ENCODE data around the gene SLC2A6. TPM values are rescaled to one million over a fixed set of nuclear protein-coding genes. Genes with fewer than 3 reads are reported as not detected.

Gene SLC2A6
- total RNA-seq, 5 donors from 2014 or later (not counting 1 experiment from before 2014, with no cell fraction given), result 3.6 to 6.1 (median 4.9) TPM

DNA sequence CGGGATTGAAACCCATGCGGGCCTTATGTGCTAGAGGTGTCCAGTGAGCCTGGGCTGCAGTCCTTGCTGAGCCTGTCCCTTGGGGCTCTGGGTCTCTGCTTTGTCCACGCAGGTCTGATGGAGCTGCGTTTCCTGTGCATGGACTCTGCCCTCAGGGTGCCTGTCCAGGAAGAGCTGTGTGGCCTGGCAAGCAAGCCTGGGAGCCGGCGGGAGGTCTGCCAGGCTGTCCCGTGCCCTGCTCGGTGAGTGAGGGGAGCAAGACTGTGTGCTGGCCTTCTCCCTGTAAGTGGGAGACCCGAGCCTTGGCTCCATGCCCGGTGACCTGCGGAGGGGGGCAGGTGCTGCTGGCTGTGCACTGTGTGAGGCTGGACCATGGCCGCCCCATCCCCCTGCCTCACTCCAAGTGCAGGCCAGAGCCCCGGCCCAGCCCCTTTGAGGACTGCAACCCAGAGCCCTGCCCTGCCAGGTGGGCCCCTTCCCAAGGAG, 30.4 kb downstream of the SLC2A6 start:
- Histone ChIP-seq H3K9me3 (no peaks in the 10 kb centered on the region), H3K27me3 (replicated peaks in 1 of 2; ENCODE audit: control insufficient read depth in 2 of 2, extremely low read depth in 1 of 2, insufficient read depth in 2 of 2, low read length in 1 of 2) (peaks cover 0 to 37% of the 10 kb centered on the region in 2 experiments), H3K27ac (ENCODE audit: low read length) (no peak overlapping the region), H3K4me3 (ENCODE audit: control insufficient read depth in 1 of 2, extremely low read depth in 1 of 2, low read length in 1 of 2) (no peak overlapping the region), H3K4me1 (ENCODE audit: control insufficient read depth in 1 of 2, extremely low read depth in 1 of 2, insufficient read depth in 2 of 2, low read length in 2 of 2) (no peaks in the 10 kb centered on the region), H3K36me3 (ENCODE audit: control insufficient read depth in 2 of 2, extremely low read depth in 1 of 2, insufficient read depth in 1 of 2, low read length in 1 of 2) (no peaks in the 10 kb centered on the region)
- no peak overlapping the region for H3K27ac Mint-ChIP-seq
- ChIA-PET CTCF (no interaction called here), POLR2A (no interaction called here)
- DNase-seq (no peak), ATAC-seq (replicated peaks in 1 of 4) (no peak)
- WGBS (ENCODE audit: insufficient coverage), result 87% methylated on average over 13 of the region's 13 CpGs
- H3K36me3 Mint-ChIP-seq, result no peaks in the 10 kb centered on the region
- H3K4me3 Mint-ChIP-seq, result no peak overlapping the region
- no peaks in the 10 kb centered on the region for H3K9me3 Mint-ChIP-seq
- no peaks in the 10 kb centered on the region for H3K4me1 Mint-ChIP-seq
- H3K27me3 Mint-ChIP-seq, result peaks cover 3 to 4% of the 10 kb centered on the region in 2 donors

DNA sequence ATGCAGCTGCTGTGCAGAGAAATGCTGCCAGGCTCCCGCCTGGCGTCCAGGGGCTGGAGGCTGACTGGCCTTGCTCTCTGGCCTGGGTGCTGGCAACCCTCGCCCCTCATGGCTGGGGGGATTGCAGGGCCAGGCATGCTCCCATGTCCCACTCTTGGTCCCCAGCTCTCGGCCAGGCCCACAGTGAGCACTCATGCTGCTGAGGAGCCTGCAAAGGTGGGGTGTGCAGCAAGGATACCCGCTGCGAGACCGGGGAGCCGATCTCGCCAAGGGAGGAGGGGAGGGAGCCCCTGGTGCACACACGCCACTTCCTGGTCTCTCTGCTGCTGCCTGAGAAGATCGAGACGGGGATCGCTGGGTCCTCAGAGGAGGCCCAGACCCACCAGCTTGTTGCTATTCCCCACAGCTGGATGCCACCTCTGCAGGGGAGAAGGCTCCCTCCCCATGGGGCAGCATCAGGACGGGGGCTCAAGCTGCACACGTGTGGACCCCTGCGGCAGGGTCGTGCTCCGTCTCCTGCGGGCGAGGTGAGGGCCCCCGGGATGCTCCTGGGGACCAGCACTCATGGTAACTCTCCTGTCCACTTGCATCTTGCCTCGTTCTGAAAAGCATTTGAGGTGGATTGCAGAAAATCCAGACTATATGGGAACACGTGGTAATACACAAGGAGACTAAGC, 33.5 kb downstream of the SLC2A6 start:
- no peak overlapping the region for H3K27ac ChIP-seq (ENCODE audit: low read length)
- POLR2A ChIA-PET, result no interaction called here
- Mint-ChIP-seq H3K4me1 (no peaks in the 10 kb centered on the region), H3K27ac (no peak overlapping the region), H3K27me3 (peaks cover 3 to 4% of the 10 kb centered on the region in 2 donors), H3K36me3 (no peaks in the 10 kb centered on the region), H3K4me3 (no peak overlapping the region), H3K9me3 (no peaks in the 10 kb centered on the region)
- no peak overlapping the region for H3K4me3 ChIP-seq (ENCODE audit: control insufficient read depth in 1 of 2, extremely low read depth in 1 of 2, low read length in 1 of 2)
- 82% methylated on average over 22 of the region's 23 CpGs for WGBS (ENCODE audit: insufficient coverage)
- H3K4me1 ChIP-seq (ENCODE audit: control insufficient read depth in 1 of 2, extremely low read depth in 1 of 2, insufficient read depth in 2 of 2, low read length in 2 of 2), result no peaks in the 10 kb centered on the region
- no peak for ATAC-seq (replicated peaks in 1 of 4)
- peaks cover 0 to 36% of the 10 kb centered on the region in 2 experiments for H3K27me3 ChIP-seq (replicated peaks in 1 of 2; ENCODE audit: control insufficient read depth in 2 of 2, extremely low read depth in 1 of 2, insufficient read depth in 2 of 2, low read length in 1 of 2)
- DNase-seq, result no peak
- H3K36me3 ChIP-seq (ENCODE audit: control insufficient read depth in 2 of 2, extremely low read depth in 1 of 2, insufficient read depth in 1 of 2, low read length in 1 of 2), result no peaks in the 10 kb centered on the region
- no peaks in the 10 kb centered on the region for H3K9me3 ChIP-seq
- CTCF ChIA-PET, result no interaction called here

DNA sequence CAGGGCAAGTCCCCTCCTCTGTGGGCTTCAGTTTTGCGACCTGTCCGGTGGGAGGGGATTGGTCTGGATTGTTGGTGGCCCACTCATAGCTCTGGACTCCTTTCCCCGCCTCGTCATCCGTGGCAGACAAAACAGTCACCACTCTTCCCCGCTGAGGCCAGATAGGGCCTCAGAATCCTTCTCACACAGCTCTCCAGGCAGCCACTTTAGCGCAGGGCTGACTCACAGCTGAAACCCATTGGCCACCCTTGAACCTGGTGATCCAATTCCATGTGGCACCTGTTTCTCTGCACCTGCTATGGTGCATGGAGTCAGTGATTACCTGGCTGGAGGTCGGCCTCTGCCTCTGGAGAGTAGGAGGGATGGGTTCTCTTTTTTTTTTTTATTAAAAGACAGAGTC, 34.9 kb downstream of the SLC2A6 start:
- H3K9me3 ChIP-seq, result no peaks in the 10 kb centered on the region
- no peak overlapping the region for H3K27ac ChIP-seq (ENCODE audit: low read length)
- POLR2A ChIA-PET, result no interaction called here
- Mint-ChIP-seq H3K27me3 (peaks cover 3 to 4% of the 10 kb centered on the region in 2 donors), H3K4me3 (no peak overlapping the region), H3K9me3 (no peaks in the 10 kb centered on the region), H3K36me3 (no peaks in the 10 kb centered on the region), H3K27ac (no peak overlapping the region), H3K4me1 (no peaks in the 10 kb centered on the region)
- no peak for ATAC-seq (replicated peaks in 1 of 4)
- no peaks in the 10 kb centered on the region for H3K4me1 ChIP-seq (ENCODE audit: control insufficient read depth in 1 of 2, extremely low read depth in 1 of 2, insufficient read depth in 2 of 2, low read length in 2 of 2)
- H3K27me3 ChIP-seq (replicated peaks in 1 of 2; ENCODE audit: control insufficient read depth in 2 of 2, extremely low read depth in 1 of 2, insufficient read depth in 2 of 2, low read length in 1 of 2), result peaks cover 0 to 31% of the 10 kb centered on the region in 2 experiments
- no peak for DNase-seq
- WGBS (ENCODE audit: insufficient coverage), result 63% methylated on average over 4 of the region's 8 CpGs
- no peak overlapping the region for H3K4me3 ChIP-seq (ENCODE audit: control insufficient read depth in 1 of 2, extremely low read depth in 1 of 2, low read length in 1 of 2)
- no peaks in the 10 kb centered on the region for H3K36me3 ChIP-seq (ENCODE audit: control insufficient read depth in 2 of 2, extremely low read depth in 1 of 2, insufficient read depth in 1 of 2, low read length in 1 of 2)
- CTCF ChIA-PET, result no interaction called here

DNA sequence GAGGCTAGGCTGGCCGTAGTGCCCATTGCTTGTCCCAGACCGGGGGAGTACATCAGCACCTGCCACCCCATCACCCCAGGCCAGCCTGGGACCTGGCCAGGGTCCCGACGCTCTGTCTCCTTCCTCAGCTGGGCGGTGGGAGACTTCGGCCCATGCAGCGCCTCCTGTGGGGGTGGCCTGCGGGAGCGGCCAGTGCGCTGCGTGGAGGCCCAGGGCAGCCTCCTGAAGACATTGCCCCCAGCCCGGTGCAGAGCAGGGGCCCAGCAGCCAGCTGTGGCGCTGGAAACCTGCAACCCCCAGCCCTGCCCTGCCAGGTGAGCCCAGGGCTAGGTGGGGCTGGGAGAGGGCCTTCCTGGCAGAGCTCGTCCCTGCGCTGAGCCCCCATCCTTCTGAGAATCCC, 35.7 kb downstream of the SLC2A6 start:
- ATAC-seq (replicated peaks in 1 of 4) (no peak), DNase-seq (no peak)
- Mint-ChIP-seq H3K27ac (no peak overlapping the region), H3K4me3 (no peak overlapping the region), H3K9me3 (no peaks in the 10 kb centered on the region), H3K27me3 (peaks cover 3 to 4% of the 10 kb centered on the region in 2 donors), H3K4me1 (no peaks in the 10 kb centered on the region), H3K36me3 (no peaks in the 10 kb centered on the region)
- ChIA-PET POLR2A (no interaction called here), CTCF (interaction anchor here in 1 of 2 donors (0.6 kb wide), 1 partner anchor 224 kb away, joined by 9 read pairs; no protein-coding TSS in a partner anchor)
- Histone ChIP-seq H3K4me3 (ENCODE audit: control insufficient read depth in 1 of 2, extremely low read depth in 1 of 2, low read length in 1 of 2) (no peak overlapping the region), H3K36me3 (ENCODE audit: control insufficient read depth in 2 of 2, extremely low read depth in 1 of 2, insufficient read depth in 1 of 2, low read length in 1 of 2) (no peaks in the 10 kb centered on the region), H3K27me3 (replicated peaks in 1 of 2; ENCODE audit: control insufficient read depth in 2 of 2, extremely low read depth in 1 of 2, insufficient read depth in 2 of 2, low read length in 1 of 2) (peaks cover 0 to 27% of the 10 kb centered on the region in 2 experiments), H3K9me3 (no peaks in the 10 kb centered on the region), H3K27ac (ENCODE audit: low read length) (no peak overlapping the region), H3K4me1 (ENCODE audit: control insufficient read depth in 1 of 2, extremely low read depth in 1 of 2, insufficient read depth in 2 of 2, low read length in 2 of 2) (no peaks in the 10 kb centered on the region)
- WGBS (ENCODE audit: insufficient coverage), result 87% methylated on average over 13 of the region's 15 CpGs

DNA sequence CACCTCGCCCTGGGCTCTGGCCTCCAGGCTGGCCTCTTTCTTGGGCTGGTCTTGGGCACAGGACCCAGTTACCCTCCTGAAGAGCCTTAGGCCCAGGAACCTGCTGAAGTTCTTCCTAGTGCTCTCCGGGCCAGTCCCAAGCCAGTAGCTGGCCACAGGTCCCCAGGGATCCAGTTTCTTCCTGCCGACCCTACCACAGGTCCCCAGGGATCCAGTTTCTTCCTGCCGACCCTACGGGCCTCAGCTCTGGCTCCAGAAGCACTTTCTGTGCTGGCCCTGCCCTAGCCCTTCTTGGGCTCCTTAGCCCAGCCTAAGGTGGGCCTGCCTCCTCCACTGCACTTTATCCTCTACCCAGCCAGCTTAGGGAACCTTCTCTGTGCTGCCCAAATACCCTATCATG, 37.3 kb downstream of the SLC2A6 start:
- Histone ChIP-seq H3K4me3 (ENCODE audit: control insufficient read depth in 1 of 2, extremely low read depth in 1 of 2, low read length in 1 of 2) (no peak overlapping the region), H3K27ac (ENCODE audit: low read length) (no peak overlapping the region), H3K36me3 (ENCODE audit: control insufficient read depth in 2 of 2, extremely low read depth in 1 of 2, insufficient read depth in 1 of 2, low read length in 1 of 2) (no peaks in the 10 kb centered on the region), H3K27me3 (replicated peaks in 1 of 2; ENCODE audit: control insufficient read depth in 2 of 2, extremely low read depth in 1 of 2, insufficient read depth in 2 of 2, low read length in 1 of 2) (peaks cover 0 to 28% of the 10 kb centered on the region in 2 experiments), H3K4me1 (ENCODE audit: control insufficient read depth in 1 of 2, extremely low read depth in 1 of 2, insufficient read depth in 2 of 2, low read length in 2 of 2) (no peaks in the 10 kb centered on the region), H3K9me3 (no peaks in the 10 kb centered on the region)
- no peak for DNase-seq
- 79% methylated on average over 5 of the region's 5 CpGs for WGBS (ENCODE audit: insufficient coverage)
- Mint-ChIP-seq H3K27ac (no peak overlapping the region), H3K4me3 (no peak overlapping the region), H3K27me3 (peaks cover 3 to 4% of the 10 kb centered on the region in 2 donors), H3K9me3 (no peaks in the 10 kb centered on the region), H3K36me3 (no peaks in the 10 kb centered on the region), H3K4me1 (no peaks in the 10 kb centered on the region)
- ChIA-PET POLR2A (no interaction called here), CTCF (no interaction called here)
- ATAC-seq (replicated peaks in 1 of 4), result no peak

DNA sequence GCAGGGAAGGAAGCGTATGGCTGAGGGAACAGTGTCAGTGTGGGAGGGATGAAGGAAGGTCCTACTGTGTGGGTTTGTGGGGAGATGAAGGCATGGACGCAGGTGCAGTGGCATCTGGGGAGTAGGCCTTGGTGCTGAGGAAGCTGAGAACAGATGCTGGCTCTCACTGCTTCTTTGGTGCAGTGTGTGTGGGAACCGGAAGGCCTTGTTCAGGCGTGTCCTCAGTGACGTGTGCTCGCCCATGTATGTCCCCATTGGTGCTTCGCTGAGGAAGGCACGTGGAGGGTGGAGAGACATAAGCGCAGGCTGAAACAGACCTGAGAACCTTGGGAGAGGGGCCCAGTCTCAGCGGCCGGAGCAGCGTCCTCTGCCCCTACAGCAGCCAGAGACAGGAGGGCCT, 38.0 kb downstream of the SLC2A6 start:
- peak in 1 of 35 experiments; percentile 27 for DNase-seq
- Mint-ChIP-seq H3K27ac (no peak overlapping the region), H3K4me1 (no peaks in the 10 kb centered on the region), H3K36me3 (no peaks in the 10 kb centered on the region), H3K9me3 (no peaks in the 10 kb centered on the region), H3K27me3 (no peaks in the 10 kb centered on the region), H3K4me3 (no peak overlapping the region)
- Histone ChIP-seq H3K4me3 (ENCODE audit: control insufficient read depth in 1 of 2, extremely low read depth in 1 of 2, low read length in 1 of 2) (no peak overlapping the region), H3K27ac (ENCODE audit: low read length) (no peak overlapping the region), H3K4me1 (ENCODE audit: control insufficient read depth in 1 of 2, extremely low read depth in 1 of 2, insufficient read depth in 2 of 2, low read length in 2 of 2) (no peaks in the 10 kb centered on the region), H3K9me3 (no peaks in the 10 kb centered on the region), H3K36me3 (ENCODE audit: control insufficient read depth in 2 of 2, extremely low read depth in 1 of 2, insufficient read depth in 1 of 2, low read length in 1 of 2) (no peaks in the 10 kb centered on the region), H3K27me3 (replicated peaks in 1 of 2; ENCODE audit: control insufficient read depth in 2 of 2, extremely low read depth in 1 of 2, insufficient read depth in 2 of 2, low read length in 1 of 2) (peaks cover 0 to 25% of the 10 kb centered on the region in 2 experiments)
- ChIA-PET CTCF (no interaction called here), POLR2A (no interaction called here)
- peak in 3 of 4 experiments; percentile 45 to 75 (median 62) for ATAC-seq (replicated peaks in 1 of 4)
- 95% methylated on average over 12 of the region's 12 CpGs for whole genome bisulfite sequencing (ENCODE audit: insufficient coverage)
